Measurements from ENCODE around the gene SCAPER. TPM values are rescaled to one million over a fixed set of nuclear protein-coding genes. Genes with fewer than 3 reads are reported as not detected.
"Not testable (repeated sequence)": the region's sequence is repeated elsewhere in the genome, so short reads cannot be mapped to it uniquely, and the experiment has no call there.

The SCAPER gene
- polyA plus RNA-seq, 4 donors = 8.1 to 25.9 (median 14.0) TPM

DNA sequence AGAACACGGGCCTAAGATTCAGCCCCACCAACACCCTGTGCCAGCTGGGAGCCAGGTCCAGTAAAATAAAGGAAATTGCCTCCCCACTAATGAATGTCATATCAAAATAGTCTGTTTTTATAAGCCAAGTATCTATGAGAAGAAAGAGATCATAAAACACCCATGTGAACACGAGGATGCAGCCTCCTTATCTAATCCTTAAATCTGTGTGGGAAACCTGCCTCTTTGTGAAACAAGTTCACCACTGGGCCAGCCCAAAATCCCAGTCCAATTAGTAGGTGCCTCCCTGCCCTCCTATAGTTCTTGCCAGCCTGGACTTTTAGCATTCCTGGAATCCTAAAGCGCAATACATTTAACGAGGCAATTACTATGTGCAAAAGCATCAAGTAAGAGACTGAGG, 42.0 kb downstream of the SCAPER start:
- Histone ChIP-seq H3K9me3 (ENCODE audit: control insufficient read depth in 2 of 2, insufficient read depth in 1 of 2, low read depth in 1 of 2, low read length in 1 of 2) (no peaks in the 10 kb centered on the region), H3K4me3 (ENCODE audit: low read depth in 1 of 3, low read length in 3 of 3) (no peak overlapping the region), H3K27me3 (ENCODE audit: control insufficient read depth in 3 of 3, insufficient read depth in 3 of 3, low read length in 3 of 3) (no peaks in the 10 kb centered on the region), H3K36me3 (ENCODE audit: control insufficient read depth in 3 of 3, insufficient read depth in 2 of 3, low read depth in 1 of 3, low read length in 3 of 3) (peaks cover 0 to 4% (median 0%) of the 10 kb centered on the region in 3 donors), H3K27ac (ENCODE audit: low read depth in 1 of 3, low read length in 2 of 3) (no peak overlapping the region), H3K4me1 (ENCODE audit: control insufficient read depth in 3 of 3, insufficient read depth in 2 of 3, low read depth in 1 of 3, low read length in 2 of 3) (no peaks in the 10 kb centered on the region)
- WGBS, 3 donors = 76 to 85% (median 81%) methylated on average over 4 of the region's 4 CpGs
- DNase-seq (no peak), FAIRE-seq (no peak)

DNA sequence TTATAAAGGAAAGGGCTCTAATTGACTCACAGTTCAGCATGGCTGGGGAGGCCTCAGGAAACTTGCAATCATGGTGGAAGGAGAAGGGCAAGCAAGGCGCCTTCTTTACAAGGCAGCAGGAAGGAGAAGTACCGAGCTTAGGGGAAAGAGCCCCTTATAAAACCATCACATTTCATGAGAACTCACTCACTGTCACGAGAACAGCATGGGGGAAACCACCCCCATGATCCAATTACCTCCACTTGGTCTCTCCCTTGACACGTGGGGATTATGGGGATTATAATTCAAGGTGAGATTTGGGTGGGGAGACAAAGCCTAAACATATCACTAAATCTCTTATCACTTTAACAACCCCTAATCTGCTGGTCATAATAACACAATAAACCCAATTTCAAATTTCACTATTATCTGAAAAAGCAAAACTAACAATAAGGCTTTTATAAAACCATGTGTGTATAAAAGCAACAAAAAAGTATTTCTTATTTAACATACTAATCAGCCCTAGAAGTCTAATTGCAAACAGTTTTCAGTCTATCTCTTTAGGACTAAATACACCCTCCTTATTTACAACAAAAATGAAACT, 43.2 kb downstream of the SCAPER start:
- WGBS, 3 donors = 62 to 82% (median 76%) methylated on average over 4 of the region's 4 CpGs
- no peaks in the 10 kb centered on the region for H3K9me3 ChIP-seq (ENCODE audit: control insufficient read depth in 2 of 2, insufficient read depth in 1 of 2, low read depth in 1 of 2, low read length in 1 of 2)
- peaks cover 0 to 4% (median 0%) of the 10 kb centered on the region in 3 donors for H3K36me3 ChIP-seq (ENCODE audit: control insufficient read depth in 3 of 3, insufficient read depth in 2 of 3, low read depth in 1 of 3, low read length in 3 of 3)
- DNase-seq = no peak
- no peaks in the 10 kb centered on the region for H3K4me1 ChIP-seq (ENCODE audit: control insufficient read depth in 3 of 3, insufficient read depth in 2 of 3, low read depth in 1 of 3, low read length in 2 of 3)
- no peak overlapping the region for H3K27ac ChIP-seq (ENCODE audit: low read depth in 1 of 3, low read length in 2 of 3)
- no peak for FAIRE-seq
- no peak overlapping the region for H3K4me3 ChIP-seq (ENCODE audit: low read depth in 1 of 3, low read length in 3 of 3)
- no peaks in the 10 kb centered on the region for H3K27me3 ChIP-seq (ENCODE audit: control insufficient read depth in 3 of 3, insufficient read depth in 3 of 3, low read length in 3 of 3)

- Histone ChIP-seq H3K4me1 (ENCODE audit: control insufficient read depth in 3 of 3, insufficient read depth in 2 of 3, low read depth in 1 of 3, low read length in 2 of 3) (no peaks in the 10 kb centered on the region), H3K27me3 (ENCODE audit: control insufficient read depth in 3 of 3, insufficient read depth in 3 of 3, low read length in 3 of 3) (no peaks in the 10 kb centered on the region), H3K36me3 (ENCODE audit: control insufficient read depth in 3 of 3, insufficient read depth in 2 of 3, low read depth in 1 of 3, low read length in 3 of 3) (peaks cover 0 to 6% (median 0%) of the 10 kb centered on the region in 3 donors), H3K9me3 (ENCODE audit: control insufficient read depth in 2 of 2, insufficient read depth in 1 of 2, low read depth in 1 of 2, low read length in 1 of 2) (no peaks in the 10 kb centered on the region), H3K27ac (ENCODE audit: low read depth in 1 of 3, low read length in 2 of 3) (no peak overlapping the region), H3K4me3 (ENCODE audit: low read depth in 1 of 3, low read length in 3 of 3) (no peak overlapping the region)
- FAIRE-seq = no peak
- DNase-seq = no peak
Measured at GRCh38 chr15:76860201-76860600, 44.9 kb downstream of the SCAPER start.

GRCh38 chr15:76850367-76850766, 54.8 kb downstream of the SCAPER start:
- H3K4me3 ChIP-seq (ENCODE audit: low read depth in 1 of 3, low read length in 3 of 3); FAIRE-seq; H3K4me1 ChIP-seq (ENCODE audit: control insufficient read depth in 3 of 3, insufficient read depth in 2 of 3, low read depth in 1 of 3, low read length in 2 of 3); H3K27me3 ChIP-seq (ENCODE audit: control insufficient read depth in 3 of 3, insufficient read depth in 3 of 3, low read length in 3 of 3); H3K27ac ChIP-seq (ENCODE audit: low read depth in 1 of 3, low read length in 2 of 3); H3K9me3 ChIP-seq (ENCODE audit: control insufficient read depth in 2 of 2, insufficient read depth in 1 of 2, low read depth in 1 of 2, low read length in 1 of 2); DNase-seq: not testable (repeated sequence)
- peaks cover 2 to 17% (median 8%) of the 10 kb centered on the region in 3 donors for H3K36me3 ChIP-seq (ENCODE audit: control insufficient read depth in 3 of 3, insufficient read depth in 2 of 3, low read depth in 1 of 3, low read length in 3 of 3)

DNA sequence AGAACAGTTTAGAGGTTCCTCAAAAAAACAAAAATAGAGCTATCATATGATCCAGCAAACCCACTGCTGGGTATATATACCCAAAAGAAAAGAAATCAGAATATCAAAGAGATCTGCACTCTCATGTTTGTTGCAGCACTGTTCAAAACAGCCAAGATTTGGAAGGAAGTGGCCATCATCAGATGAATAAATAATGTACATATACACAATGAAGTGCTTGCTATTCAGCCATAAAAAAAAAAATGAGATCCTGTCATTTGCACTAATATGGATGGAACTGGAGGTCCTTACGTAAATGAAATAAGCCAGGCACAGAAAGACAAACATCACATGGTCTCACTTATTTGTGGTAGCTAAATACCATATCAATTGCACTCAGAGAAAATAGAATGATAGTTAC, 58.4 kb downstream of the SCAPER start:
- DNase-seq (no peak), FAIRE-seq (no peak)
- H3K27ac ChIP-seq (ENCODE audit: low read depth in 1 of 3, low read length in 2 of 3) = no peak overlapping the region
- H3K27me3 ChIP-seq (ENCODE audit: control insufficient read depth in 3 of 3, insufficient read depth in 3 of 3, low read length in 3 of 3) = no peaks in the 10 kb centered on the region
- peaks cover 0 to 2% of the 10 kb centered on the region in 2 donors for H3K9me3 ChIP-seq (ENCODE audit: control insufficient read depth in 2 of 2, insufficient read depth in 1 of 2, low read depth in 1 of 2, low read length in 1 of 2)
- WGBS, 3 donors = 82 to 91% (median 91%) methylated on average over 1 of the region's 1 CpG
- H3K4me3 ChIP-seq (ENCODE audit: low read depth in 1 of 3, low read length in 3 of 3) = no peak overlapping the region
- H3K4me1 ChIP-seq (ENCODE audit: control insufficient read depth in 3 of 3, insufficient read depth in 2 of 3, low read depth in 1 of 3, low read length in 2 of 3) = no peaks in the 10 kb centered on the region
- peaks cover 1 to 13% (median 2%) of the 10 kb centered on the region in 3 donors for H3K36me3 ChIP-seq (ENCODE audit: control insufficient read depth in 3 of 3, insufficient read depth in 2 of 3, low read depth in 1 of 3, low read length in 3 of 3)

GRCh38 chr15:76844096-76844495, 61.0 kb downstream of the SCAPER start:
- H3K36me3 ChIP-seq (ENCODE audit: control insufficient read depth in 3 of 3, insufficient read depth in 2 of 3, low read depth in 1 of 3, low read length in 3 of 3) = peaks cover 0 to 6% (median 0%) of the 10 kb centered on the region in 3 donors
- no peaks in the 10 kb centered on the region for H3K27me3 ChIP-seq (ENCODE audit: control insufficient read depth in 3 of 3, insufficient read depth in 3 of 3, low read length in 3 of 3)
- H3K4me3 ChIP-seq (ENCODE audit: low read depth in 1 of 3, low read length in 3 of 3) = no peak overlapping the region
- FAIRE-seq = no peak
- 88 to 94% (median 92%) methylated on average over 3 of the region's 3 CpGs for WGBS, 3 donors
- peaks cover 0 to 2% of the 10 kb centered on the region in 2 donors for H3K9me3 ChIP-seq (ENCODE audit: control insufficient read depth in 2 of 2, insufficient read depth in 1 of 2, low read depth in 1 of 2, low read length in 1 of 2)
- H3K4me1 ChIP-seq (ENCODE audit: control insufficient read depth in 3 of 3, insufficient read depth in 2 of 3, low read depth in 1 of 3, low read length in 2 of 3) = no peaks in the 10 kb centered on the region
- DNase-seq = no peak
- no peak overlapping the region for H3K27ac ChIP-seq (ENCODE audit: low read depth in 1 of 3, low read length in 2 of 3)

- WGBS, 3 donors = 46 to 58% (median 55%) methylated on average over 1 of the region's 1 CpG
- Histone ChIP-seq H3K9me3 (ENCODE audit: control insufficient read depth in 2 of 2, insufficient read depth in 1 of 2, low read depth in 1 of 2, low read length in 1 of 2) (no peaks in the 10 kb centered on the region), H3K27me3 (ENCODE audit: control insufficient read depth in 3 of 3, insufficient read depth in 3 of 3, low read length in 3 of 3) (no peaks in the 10 kb centered on the region), H3K27ac (ENCODE audit: low read depth in 1 of 3, low read length in 2 of 3) (no peak overlapping the region), H3K4me3 (ENCODE audit: low read depth in 1 of 3, low read length in 3 of 3) (no peak overlapping the region), H3K4me1 (ENCODE audit: control insufficient read depth in 3 of 3, insufficient read depth in 2 of 3, low read depth in 1 of 3, low read length in 2 of 3) (no peaks in the 10 kb centered on the region), H3K36me3 (ENCODE audit: control insufficient read depth in 3 of 3, insufficient read depth in 2 of 3, low read depth in 1 of 3, low read length in 3 of 3) (peaks cover 0 to 2% (median 0%) of the 10 kb centered on the region in 3 donors)
- no peak for FAIRE-seq
- no peak for DNase-seq
Measured at GRCh38 chr15:76843269-76843668, 61.9 kb downstream of the SCAPER start.

GRCh38 chr15:76840830-76841460, 64.2 kb downstream of the SCAPER start:
- FAIRE-seq = no peak
- Histone ChIP-seq H3K36me3 (ENCODE audit: control insufficient read depth in 3 of 3, insufficient read depth in 2 of 3, low read depth in 1 of 3, low read length in 3 of 3) (no peaks in the 10 kb centered on the region), H3K9me3 (ENCODE audit: control insufficient read depth in 2 of 2, insufficient read depth in 1 of 2, low read depth in 1 of 2, low read length in 1 of 2) (no peaks in the 10 kb centered on the region), H3K27ac (ENCODE audit: low read depth in 1 of 3, low read length in 2 of 3) (no peak overlapping the region), H3K27me3 (ENCODE audit: control insufficient read depth in 3 of 3, insufficient read depth in 3 of 3, low read length in 3 of 3) (no peaks in the 10 kb centered on the region), H3K4me1 (ENCODE audit: control insufficient read depth in 3 of 3, insufficient read depth in 2 of 3, low read depth in 1 of 3, low read length in 2 of 3) (no peaks in the 10 kb centered on the region), H3K4me3 (ENCODE audit: low read depth in 1 of 3, low read length in 3 of 3) (no peak overlapping the region)
- peak; percentile 37 to 50 for DNase-seq
- WGBS, 3 donors = 58 to 60% (median 60%) methylated on average over 5 of the region's 5 CpGs

DNA sequence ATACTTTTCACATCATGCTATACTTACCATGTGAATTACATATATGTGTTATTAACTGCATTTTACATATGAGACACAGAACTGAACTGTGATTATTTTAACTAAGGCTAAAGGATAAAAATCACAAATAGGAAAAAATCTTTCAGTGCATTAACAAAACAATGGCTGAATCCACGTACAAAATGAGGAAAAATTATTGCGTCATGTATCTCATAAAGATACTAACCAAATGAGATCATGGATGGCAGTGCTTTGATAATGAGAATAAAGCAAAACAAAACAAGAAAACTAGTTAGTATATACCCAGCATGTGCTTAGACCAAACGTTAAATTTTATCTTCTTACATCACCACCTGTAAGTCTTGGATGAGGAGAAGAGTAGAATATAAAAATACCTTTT, 66.0 kb downstream of the SCAPER start:
- H3K9me3 ChIP-seq (ENCODE audit: control insufficient read depth in 2 of 2, insufficient read depth in 1 of 2, low read depth in 1 of 2, low read length in 1 of 2) = no peaks in the 10 kb centered on the region
- no peaks in the 10 kb centered on the region for H3K36me3 ChIP-seq (ENCODE audit: control insufficient read depth in 3 of 3, insufficient read depth in 2 of 3, low read depth in 1 of 3, low read length in 3 of 3)
- DNase-seq (no peak), FAIRE-seq (no peak)
- no peaks in the 10 kb centered on the region for H3K27me3 ChIP-seq (ENCODE audit: control insufficient read depth in 3 of 3, insufficient read depth in 3 of 3, low read length in 3 of 3)
- no peak overlapping the region for H3K4me3 ChIP-seq (ENCODE audit: low read depth in 1 of 3, low read length in 3 of 3)
- WGBS, 3 donors = 77 to 82% (median 79%) methylated on average over 3 of the region's 3 CpGs
- H3K27ac ChIP-seq (ENCODE audit: low read depth in 1 of 3, low read length in 2 of 3) = no peak overlapping the region
- H3K4me1 ChIP-seq (ENCODE audit: control insufficient read depth in 3 of 3, insufficient read depth in 2 of 3, low read depth in 1 of 3, low read length in 2 of 3) = no peaks in the 10 kb centered on the region

Data from small intestine (tissue), 7 donors.